Naive B cell (primary cell): ENCODE results near the gene ZNF586. TPM values are rescaled to one million over a fixed set of nuclear protein-coding genes. Genes with fewer than 3 reads are reported as not detected.
A peak's percentile ranks its signal among the peaks of the same experiment; 100 is the strongest.
"Not testable (repeated sequence)": the region's sequence is repeated elsewhere in the genome, so short reads cannot be mapped to it uniquely, and the experiment has no call there.

Experiments
- ATAC-seq, 2 donors: fragments of 150-1000 bp; cut with Tn5 transposase; 2 replicates each; pipeline ENCODE4 v1.10.0; 2021; ENCODE audit warnings: low read depth in 2 of 2, mild to moderate bottlenecking in 2 of 2, moderate library complexity in 2 of 2
- DNase-seq: peaks from one replicate; pipeline ENCODE4 v3.0.0; 2022
- H3K27ac Mint-ChIP-seq, 6 donors: one replicate each; pipeline ENCODE4 v1.8.0; 2020 to 2022; ENCODE audit warnings: mild to moderate bottlenecking in 6 of 6, mixed read lengths in 6 of 6, moderate library complexity in 5 of 6, inconsistent platforms in 2 of 6
- H3K27me3 Mint-ChIP-seq, 3 donors: one replicate each; pipeline ENCODE4 v1.8.0; 2021 to 2022; ENCODE audit warnings: mixed read lengths in 3 of 3, mild to moderate bottlenecking in 1 of 3
- H3K36me3 Mint-ChIP-seq, 2 donors: one replicate each; pipeline ENCODE4 v1.8.0; 2020 to 2022; ENCODE audit warnings: mixed read lengths in 2 of 2, inconsistent platforms in 1 of 2, mild to moderate bottlenecking in 1 of 2
- H3K4me1 Mint-ChIP-seq, 3 donors: one replicate each; pipeline ENCODE4 v1.8.0; 2020 to 2022; ENCODE audit warnings: mixed read lengths in 3 of 3, inconsistent platforms in 1 of 3, mild to moderate bottlenecking in 1 of 3, moderate library complexity in 1 of 3
- H3K4me3 Mint-ChIP-seq, 8 donors: one replicate each; pipeline ENCODE4 v1.8.0; 2020 to 2022; ENCODE audit warnings: mild to moderate bottlenecking in 8 of 8, mixed read lengths in 8 of 8, moderate library complexity in 8 of 8, inconsistent platforms in 2 of 8
- H3K9me3 Mint-ChIP-seq, 7 donors: one replicate each; pipeline ENCODE4 v1.8.0; 2020 to 2022; ENCODE audit warnings: mixed read lengths in 7 of 7, mild to moderate bottlenecking in 5 of 7, inconsistent platforms in 2 of 7, moderate library complexity in 1 of 7
- polyA plus RNA-seq, 6 donors: library from polyadenylated mRNA; unstranded; fragments of 300-500 nt; fragmentation: Illumina TruSeq; gene quantifications; one replicate each; pipeline ENCODE4 v1.2.3, GENCODE V29; 2021; ENCODE audit warnings: low read depth in 6 of 6

ZNF586 gene
- polyA plus RNA-seq, 6 donors from 2014 or later: 17.1 to 29.8 (median 24.1) TPM

DNA sequence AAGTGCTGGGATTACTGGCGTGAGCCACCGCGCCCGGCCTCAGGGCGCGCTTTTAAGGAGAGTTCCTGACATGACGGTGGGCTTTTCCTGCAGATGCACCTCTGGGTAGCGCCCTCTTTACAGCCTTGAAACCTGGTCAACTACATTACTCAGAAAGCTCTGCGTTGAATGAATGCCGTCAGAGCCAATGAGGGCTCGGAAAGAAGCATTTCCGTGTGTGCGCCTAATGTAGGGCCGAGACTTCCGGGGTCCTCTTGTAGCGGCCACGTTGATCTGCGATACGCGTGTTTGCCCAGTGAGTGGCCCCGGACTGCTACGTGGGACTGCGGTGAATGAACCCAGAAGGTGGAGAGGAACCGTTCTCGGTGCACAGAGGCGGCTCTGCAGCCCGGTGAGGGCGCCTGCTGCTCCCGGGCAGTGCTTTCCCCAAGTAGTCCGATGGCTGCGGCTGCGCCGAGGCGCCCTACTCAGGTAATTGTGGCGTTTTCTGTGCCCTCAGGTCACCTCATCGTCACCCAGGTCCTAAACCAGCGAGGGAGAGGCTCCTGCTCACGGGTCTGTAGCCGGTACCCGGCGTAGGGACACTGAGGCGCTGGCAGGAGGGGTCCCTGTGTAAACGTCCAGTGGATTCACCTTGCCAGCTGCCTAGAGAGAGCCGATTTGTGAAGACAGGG lies 50.1 kb downstream of the ZNF586 start:
- peak; percentile 80 for DNase-seq
- Mint-ChIP-seq H3K9me3 (no peaks in the 10 kb centered on the region), H3K36me3 (no peaks in the 10 kb centered on the region), H3K4me1 (peaks cover 49 to 67% (median 55%) of the 10 kb centered on the region in 3 donors), H3K27ac (peak overlapping the region; percentile 96 to 99 (median 98)), H3K4me3 (peak overlapping the region; percentile 92 to 100 (median 98)), H3K27me3 (no peaks in the 10 kb centered on the region)
- ATAC-seq: peak; percentile 84 to 85

GRCh38 chr19:57820599-57820998 lies 51.1 kb downstream of the ZNF586 start:
- DNase-seq (no peak), ATAC-seq (no peak)
- no peaks in the 10 kb centered on the region for H3K27me3 Mint-ChIP-seq
- H3K9me3 Mint-ChIP-seq: no peaks in the 10 kb centered on the region
- peak overlapping the region; percentile 93 to 99 (median 98) for H3K27ac Mint-ChIP-seq
- H3K36me3 Mint-ChIP-seq: no peaks in the 10 kb centered on the region
- peaks cover 40 to 63% (median 48%) of the 10 kb centered on the region in 3 donors for H3K4me1 Mint-ChIP-seq
- peak overlapping the region; percentile 92 to 100 (median 98) for H3K4me3 Mint-ChIP-seq

DNA sequence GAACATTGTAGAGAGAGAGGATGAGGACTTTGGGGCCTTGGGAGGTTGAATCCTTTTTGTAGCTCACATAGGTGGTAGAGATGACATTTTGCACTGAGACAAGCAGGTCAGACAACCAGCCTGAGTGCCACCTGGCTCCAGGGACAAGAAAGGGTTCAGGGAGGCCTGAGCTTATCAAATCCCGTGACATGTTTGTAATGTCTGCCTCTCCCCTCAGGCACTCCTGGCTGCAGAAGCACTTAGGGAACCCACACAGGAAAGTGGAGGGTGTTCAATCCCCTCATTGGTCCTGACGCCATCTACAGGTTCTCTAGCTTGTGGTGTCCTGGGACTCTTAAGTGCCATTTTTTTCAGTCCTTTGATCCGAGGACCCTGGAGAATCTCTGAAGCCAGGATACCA lies 51.6 kb downstream of the ZNF586 start:
- peak overlapping the region in 6 of 8 donors; percentile 84 to 100 (median 98) for H3K4me3 Mint-ChIP-seq

DNA sequence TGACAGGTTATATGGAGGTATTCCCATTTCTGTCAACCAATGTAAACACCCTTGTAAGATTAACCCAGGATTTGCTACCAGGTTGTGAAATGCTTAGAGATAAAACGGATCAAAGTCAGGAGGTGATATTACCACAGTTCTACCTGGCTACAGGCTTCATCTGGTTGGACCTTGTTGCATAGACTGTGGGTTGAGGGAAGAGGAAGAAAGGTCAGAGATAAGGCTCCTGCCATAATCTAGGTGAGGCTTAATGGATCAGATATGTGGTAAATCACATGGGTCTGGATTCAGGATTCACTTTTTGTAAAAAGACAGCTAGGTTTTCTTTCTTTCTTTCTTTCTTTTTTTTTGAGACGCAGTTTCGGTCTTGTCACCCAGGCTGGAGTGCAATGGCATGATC lies 52.0 kb downstream of the ZNF586 start:
- not testable (repeated sequence) for H3K36me3 Mint-ChIP-seq, H3K27me3 Mint-ChIP-seq, ATAC-seq, DNase-seq, H3K9me3 Mint-ChIP-seq
- Mint-ChIP-seq H3K27ac (peak overlapping the region in 1 of 6 donors; percentile 96), H3K4me1 (peaks cover 41 to 60% (median 48%) of the 10 kb centered on the region in 3 donors), H3K4me3 (peak overlapping the region in 4 of 8 donors; percentile 42 to 99 (median 94))

More for the DNA sequence above, 51.6 kb downstream of the ZNF586 start:
- peak overlapping the region; percentile 27 to 98 (median 90) for H3K27ac Mint-ChIP-seq
- H3K9me3 Mint-ChIP-seq, ATAC-seq, DNase-seq, H3K27me3 Mint-ChIP-seq, H3K36me3 Mint-ChIP-seq: not testable (repeated sequence)
- peaks cover 40 to 62% (median 48%) of the 10 kb centered on the region in 3 donors for H3K4me1 Mint-ChIP-seq

GRCh38 chr19:57823155-57823554 lies 53.7 kb downstream of the ZNF586 start:
- H3K27me3 Mint-ChIP-seq, DNase-seq, H3K36me3 Mint-ChIP-seq, ATAC-seq, H3K9me3 Mint-ChIP-seq: not testable (repeated sequence)
- Mint-ChIP-seq H3K4me3 (peak overlapping the region in 2 of 8 donors; percentile 22 to 51), H3K27ac (peak overlapping the region in 3 of 6 donors; percentile 63 to 72 (median 65)), H3K4me1 (peaks cover 48 to 65% (median 56%) of the 10 kb centered on the region in 3 donors)

DNA sequence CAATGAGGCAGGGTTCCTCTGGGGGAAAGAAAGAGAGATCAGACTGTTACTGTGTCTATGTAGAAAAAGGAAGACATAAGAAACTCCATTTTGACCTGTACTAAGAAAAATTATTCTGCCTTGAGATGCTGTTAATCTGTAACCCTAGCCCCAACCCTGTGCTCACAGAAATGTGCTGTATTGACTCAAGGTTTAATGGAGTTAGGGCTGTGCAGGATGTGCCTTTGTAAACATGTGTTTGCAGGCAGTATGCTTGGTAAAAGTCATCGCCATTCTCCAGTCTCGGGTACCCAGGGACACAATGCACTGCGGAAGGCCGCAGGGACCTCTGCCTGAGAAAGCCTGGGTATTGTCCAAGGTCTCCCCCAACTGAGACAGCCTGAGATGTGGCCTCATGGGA lies 54.1 kb downstream of the ZNF586 start:
- H3K9me3 Mint-ChIP-seq, ATAC-seq, DNase-seq, H3K36me3 Mint-ChIP-seq, H3K27me3 Mint-ChIP-seq: not testable (repeated sequence)
- peak overlapping the region in 5 of 6 donors; percentile 33 to 90 (median 69) for H3K27ac Mint-ChIP-seq
- peak overlapping the region in 1 of 8 donors; percentile 37 for H3K4me3 Mint-ChIP-seq
- H3K4me1 Mint-ChIP-seq: peaks cover 48 to 62% (median 56%) of the 10 kb centered on the region in 3 donors

- Mint-ChIP-seq H3K36me3 (no peaks in the 10 kb centered on the region), H3K4me1 (peaks cover 48 to 61% (median 53%) of the 10 kb centered on the region in 3 donors), H3K27me3 (no peaks in the 10 kb centered on the region), H3K27ac (peak overlapping the region in 2 of 6 donors; percentile 4 to 74), H3K4me3 (no peak overlapping the region), H3K9me3 (no peaks in the 10 kb centered on the region)
- ATAC-seq (no peak), DNase-seq (no peak)
These were observed 56.0 kb downstream of the ZNF586 start for GRCh38 chr19:57825511-57825910.

- Mint-ChIP-seq H3K9me3 (no peaks in the 10 kb centered on the region), H3K36me3 (no peaks in the 10 kb centered on the region), H3K27ac (peak overlapping the region in 2 of 6 donors; percentile 1 to 5), H3K27me3 (no peaks in the 10 kb centered on the region), H3K4me3 (no peak overlapping the region), H3K4me1 (peaks cover 23 to 30% (median 26%) of the 10 kb centered on the region in 3 donors)
- no peak for DNase-seq
- no peak for ATAC-seq
These were observed 59.8 kb downstream of the ZNF586 start for GRCh38 chr19:57829316-57829715.

DNA sequence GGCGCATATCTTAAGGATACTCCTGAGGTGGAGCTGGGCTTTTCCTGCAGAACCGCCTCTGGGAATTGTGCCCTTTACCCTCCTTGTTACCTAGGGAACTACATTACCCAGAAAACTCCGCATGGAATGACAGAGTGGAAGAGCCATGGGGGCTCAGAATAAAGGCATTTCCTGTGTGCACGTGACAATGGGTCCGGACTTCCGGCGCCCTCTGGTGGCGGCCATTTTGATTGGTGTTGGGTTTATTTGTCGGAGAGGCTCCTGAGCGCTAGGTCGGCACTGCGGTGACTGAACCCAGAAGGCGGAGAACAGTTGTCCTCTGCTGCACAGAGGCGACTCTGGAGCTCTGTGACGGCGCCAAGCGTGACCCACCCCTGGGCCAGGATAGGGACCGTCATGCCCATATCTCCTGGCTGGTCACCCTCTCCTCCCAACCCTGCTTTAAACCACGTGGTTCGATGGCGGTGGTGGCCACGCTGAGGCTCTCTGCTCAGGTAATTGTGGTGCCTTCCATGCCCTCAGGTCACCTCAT lies 60.7 kb downstream of the ZNF586 start, which contains the start of gene ZNF587B:
Gene ZNF587B (plus strand): TSS at position 229 of the 532 bp plus-strand sequence. CDS start 230 bp downstream, at position 459.
- ATAC-seq (peak in 1 of 2 donors; percentile 67), DNase-seq (peak; percentile 8)
- Mint-ChIP-seq H3K27me3 (no peaks in the 10 kb centered on the region), H3K36me3 (no peaks in the 10 kb centered on the region), H3K4me3 (no peak within 1 kb of the TSS), H3K27ac (peak within 1 kb of the TSS in 4 of 6 donors; percentile 12 to 76 (median 60)), H3K4me1 (peaks cover 19 to 27% (median 20%) of the 10 kb centered on the region in 3 donors), H3K9me3 (no peaks in the 10 kb centered on the region)

Other genes with a start within 250 kb of the ZNF586 start
- 10 to 100 TPM in 3 of 6 donors, 1 to 10 TPM in 3; 3.3 to 14.2 (median 9.5) TPM for gene ZNF549, start 242.3 kb upstream of the ZNF586 start, polyA plus RNA-seq
- gene ZNF550, start 209.8 kb upstream of the ZNF586 start, polyA plus RNA-seq: 10 to 100 TPM in 3 of 6 donors, 1 to 10 TPM in 3; 3.8 to 19.8 (median 9.4) TPM
- 1 to 10 TPM; 3.4 to 9.7 (median 7.7) TPM for gene ZNF416, start 190.8 kb upstream of the ZNF586 start, polyA plus RNA-seq
- gene ZIK1, start 185.5 kb upstream of the ZNF586 start, polyA plus RNA-seq: 10 to 100 TPM; 14.2 to 22.7 (median 17.8) TPM
- 10 to 100 TPM in 2 of 6 donors, 1 to 10 TPM in 4; 4.1 to 14.7 (median 7.2) TPM for gene ZNF530, start 169.8 kb upstream of the ZNF586 start, polyA plus RNA-seq
- 10 to 100 TPM; 17.2 to 32.7 (median 20.6) TPM for gene ZNF134, start 155.4 kb upstream of the ZNF586 start, polyA plus RNA-seq
- gene ZNF211, start 136.5 kb upstream of the ZNF586 start, polyA plus RNA-seq: 10 to 100 TPM in 5 of 6 donors, not detected in 1; 17.0 to 27.4 (median 20.9) TPM
- not detected for gene ZSCAN4, start 100.7 kb upstream of the ZNF586 start, polyA plus RNA-seq
- gene ZNF551, start 87.7 kb upstream of the ZNF586 start, polyA plus RNA-seq: 10 to 100 TPM in 3 of 6 donors, 1 to 10 TPM in 2, under 1 TPM in 1; 0.91 to 14.1 (median 9.8) TPM
- 10 to 100 TPM in 2 of 6 donors, 1 to 10 TPM in 4; 4.3 to 12.9 (median 6.0) TPM for gene ZNF154, start 60.5 kb upstream of the ZNF586 start, polyA plus RNA-seq
- gene ZNF671, start 42.1 kb upstream of the ZNF586 start, polyA plus RNA-seq: 10 to 100 TPM; 25.2 to 41.6 (median 30.4) TPM
- gene ZNF776, start 22.9 kb upstream of the ZNF586 start, polyA plus RNA-seq: 10 to 100 TPM; 11.9 to 18.4 (median 15.1) TPM
- 10 to 100 TPM in 2 of 6 donors, 1 to 10 TPM in 4; 4.1 to 15.2 (median 6.3) TPM for gene ZNF552, start 45.2 kb downstream of the ZNF586 start, polyA plus RNA-seq
- gene ZNF587B, start 60.6 kb downstream of the ZNF586 start, polyA plus RNA-seq: 1 to 10 TPM in 5 of 6 donors, not detected in 1; 1.3 to 3.0 (median 1.5) TPM
- 10 to 100 TPM in 1 of 6 donors, 1 to 10 TPM in 5; 4.5 to 11.1 (median 6.8) TPM for gene ZNF587, start 80.2 kb downstream of the ZNF586 start, polyA plus RNA-seq
- gene ZNF814, start 119.4 kb downstream of the ZNF586 start, polyA plus RNA-seq: 10 to 100 TPM; 27.7 to 41.6 (median 34.5) TPM
- 1 to 10 TPM in 5 of 6 donors, under 1 TPM in 1; 0.80 to 6.4 (median 2.1) TPM for gene ZNF417, start 146.9 kb downstream of the ZNF586 start, polyA plus RNA-seq
- 10 to 100 TPM in 4 of 6 donors, 1 to 10 TPM in 2; 7.9 to 23.3 (median 12.2) TPM for gene ZNF418, start 165.7 kb downstream of the ZNF586 start, polyA plus RNA-seq
- 10 to 100 TPM in 5 of 6 donors, 1 to 10 TPM in 1; 9.1 to 20.6 (median 13.9) TPM for gene ZNF256, start 178.0 kb downstream of the ZNF586 start, polyA plus RNA-seq
- under 1 TPM in 4 of 6 donors, not detected in 2; 0.41 to 0.89 (median 0.57) TPM for gene C19orf18, start 204.9 kb downstream of the ZNF586 start, polyA plus RNA-seq
- 10 to 100 TPM in 3 of 6 donors, 1 to 10 TPM in 3; 6.1 to 16.0 (median 9.3) TPM for gene ZNF606, start 233.1 kb downstream of the ZNF586 start, polyA plus RNA-seq